Hematopoietic multipotent progenitor cell treated with erythropoietin and hydrocortisone succinate and interleukin-3 and kit ligand, for 6 days (in vitro differentiated cells): ENCODE results near the gene S100A14.
"Not testable (repeated sequence)": the region's sequence is repeated elsewhere in the genome, so short reads cannot be mapped to it uniquely, and the experiment has no call there.

Experiments used
- DNase-seq: peaks from one replicate; pipeline ENCODE4 v3.0.0-alpha.2; 2015

Gene S100A14

GRCh38 chr1:153614189-153614900 is 1.8 kb downstream of the S100A14 start:
- DNase-seq: no peak

GRCh38 chr1:153613406-153613805 is 2.7 kb downstream of the S100A14 start:
- no peak for DNase-seq

GRCh38 chr1:153612755-153613331 is 3.3 kb downstream of the S100A14 start, which contains the start of gene S100A16:
Gene S100A16, minus strand, starts transcription at chr1:153613137. Its CDS starts 4,986 bp downstream, at chr1:153608151.
- peak; percentile 66 for DNase-seq

GRCh38 chr1:153612111-153612754 is 3.9 kb downstream of the S100A14 start:
- DNase-seq: no peak

- DNase-seq: no peak
These were observed 4.8 kb downstream of the S100A14 start for GRCh38 chr1:153611356-153611755.

- no peak for DNase-seq
These were observed 5.3 kb downstream of the S100A14 start for GRCh38 chr1:153610811-153611301.

- DNase-seq: no peak
These were observed 5.8 kb downstream of the S100A14 start for GRCh38 chr1:153610334-153610733.

GRCh38 chr1:153609585-153609907 is 6.6 kb downstream of the S100A14 start:
- no peak for DNase-seq

- DNase-seq: no peak
These were observed 7.2 kb downstream of the S100A14 start for GRCh38 chr1:153608742-153609584.

- no peak for DNase-seq
These were observed 7.9 kb downstream of the S100A14 start for GRCh38 chr1:153608089-153608682.

- DNase-seq: no peak
These were observed 8.7 kb downstream of the S100A14 start for GRCh38 chr1:153607381-153607780.

GRCh38 chr1:153606194-153606593 is 9.9 kb downstream of the S100A14 start:
- DNase-seq: no peak

GRCh38 chr1:153602749-153603148 is 13.4 kb downstream of the S100A14 start:
- DNase-seq: no peak

GRCh38 chr1:153599847-153600246 is 16.3 kb downstream of the S100A14 start:
- DNase-seq: no peak

GRCh38 chr1:153598309-153599172 is 17.6 kb downstream of the S100A14 start:
- DNase-seq: peak; percentile 71

- peak; percentile 49 for DNase-seq
These were observed 18.9 kb downstream of the S100A14 start for GRCh38 chr1:153597206-153597605.

GRCh38 chr1:153592748-153593147 is 23.4 kb downstream of the S100A14 start:
- DNase-seq: no peak

- DNase-seq: no peak
These were observed 27.6 kb downstream of the S100A14 start for GRCh38 chr1:153588482-153588881.

GRCh38 chr1:153588033-153588432 is 28.1 kb downstream of the S100A14 start:
- not testable (repeated sequence) for DNase-seq

GRCh38 chr1:153587314-153587713 is 28.8 kb downstream of the S100A14 start:
- no peak for DNase-seq

- DNase-seq: no peak
These were observed 29.8 kb downstream of the S100A14 start for GRCh38 chr1:153586347-153586746.

GRCh38 chr1:153585006-153585405 is 31.1 kb downstream of the S100A14 start:
- DNase-seq: no peak
